ENCODE measurements around the gene NR2F2.

Gene NR2F2

GRCh38 chr15:96314518-96314917, 16.0 kb upstream of the NR2F2 start:
- in situ Hi-C loops (cut with HindIII; ENCODE audit: low pct_ligation_motif_present, low pct_unique_long_range_greater_than_20kb, low sequenced_read_pairs): no loop called here
- peak; percentile 7 for DNase-seq

- in situ Hi-C loops (cut with HindIII; ENCODE audit: low pct_ligation_motif_present, low pct_unique_long_range_greater_than_20kb, low sequenced_read_pairs): no loop called here
- no peak for DNase-seq
These were observed 15.5 kb upstream of the NR2F2 start for GRCh38 chr15:96314963-96315362.

- DNase-seq: peak; percentile 69
- in situ Hi-C loops (cut with HindIII; ENCODE audit: low pct_ligation_motif_present, low pct_unique_long_range_greater_than_20kb, low sequenced_read_pairs): no loop called here
These were observed 13.4 kb upstream of the NR2F2 start for GRCh38 chr15:96316953-96317629.

GRCh38 chr15:96320107-96320506, 10.4 kb upstream of the NR2F2 start:
- peak; percentile 36 for DNase-seq
- in situ Hi-C loops (cut with HindIII; ENCODE audit: low pct_ligation_motif_present, low pct_unique_long_range_greater_than_20kb, low sequenced_read_pairs): no loop called here

GRCh38 chr15:96320703-96321638, 9.5 kb upstream of the NR2F2 start:
- peak; percentile 49 for DNase-seq
- in situ Hi-C loops (cut with HindIII; ENCODE audit: low pct_ligation_motif_present, low pct_unique_long_range_greater_than_20kb, low sequenced_read_pairs): no loop called here

GRCh38 chr15:96321639-96322535, 8.6 kb upstream of the NR2F2 start:
- in situ Hi-C loops (cut with HindIII; ENCODE audit: low pct_ligation_motif_present, low pct_unique_long_range_greater_than_20kb, low sequenced_read_pairs): no loop called here
- DNase-seq: peak; percentile 50

GRCh38 chr15:96322536-96323318, 7.8 kb upstream of the NR2F2 start:
- in situ Hi-C loops (cut with HindIII; ENCODE audit: low pct_ligation_motif_present, low pct_unique_long_range_greater_than_20kb, low sequenced_read_pairs): no loop called here
- peak; percentile 39 for DNase-seq

- peak; percentile 4 for DNase-seq
- in situ Hi-C loops (cut with HindIII; ENCODE audit: low pct_ligation_motif_present, low pct_unique_long_range_greater_than_20kb, low sequenced_read_pairs): no loop called here
These were observed 7.0 kb upstream of the NR2F2 start for GRCh38 chr15:96323319-96324145.

- DNase-seq: peak; percentile 50
- in situ Hi-C loops (cut with HindIII; ENCODE audit: low pct_ligation_motif_present, low pct_unique_long_range_greater_than_20kb, low sequenced_read_pairs): no loop called here
These were observed 6.2 kb upstream of the NR2F2 start for GRCh38 chr15:96324192-96324895.

- in situ Hi-C loops (cut with HindIII; ENCODE audit: low pct_ligation_motif_present, low pct_unique_long_range_greater_than_20kb, low sequenced_read_pairs): no loop called here
- no peak for DNase-seq
These were observed 5.5 kb upstream of the NR2F2 start for GRCh38 chr15:96324940-96325540.

- in situ Hi-C loops (cut with HindIII; ENCODE audit: low pct_ligation_motif_present, low pct_unique_long_range_greater_than_20kb, low sequenced_read_pairs): no loop called here
- DNase-seq: peak; percentile 56
These were observed 4.8 kb upstream of the NR2F2 start for GRCh38 chr15:96325541-96326327.

GRCh38 chr15:96326328-96327154, 4.0 kb upstream of the NR2F2 start:
- in situ Hi-C loops (cut with HindIII; ENCODE audit: low pct_ligation_motif_present, low pct_unique_long_range_greater_than_20kb, low sequenced_read_pairs): no loop called here
- DNase-seq: peak; percentile 52

GRCh38 chr15:96327155-96327741, 3.3 kb upstream of the NR2F2 start:
- DNase-seq: peak; percentile 90
- in situ Hi-C loops (cut with HindIII; ENCODE audit: low pct_ligation_motif_present, low pct_unique_long_range_greater_than_20kb, low sequenced_read_pairs): no loop called here

GRCh38 chr15:96328181-96328876, 2.2 kb upstream of the NR2F2 start:
- peak; percentile 22 for DNase-seq
- in situ Hi-C loops (cut with HindIII; ENCODE audit: low pct_ligation_motif_present, low pct_unique_long_range_greater_than_20kb, low sequenced_read_pairs): no loop called here
